Measurements from ENCODE around the gene TNFAIP8.

Gene TNFAIP8

DNA sequence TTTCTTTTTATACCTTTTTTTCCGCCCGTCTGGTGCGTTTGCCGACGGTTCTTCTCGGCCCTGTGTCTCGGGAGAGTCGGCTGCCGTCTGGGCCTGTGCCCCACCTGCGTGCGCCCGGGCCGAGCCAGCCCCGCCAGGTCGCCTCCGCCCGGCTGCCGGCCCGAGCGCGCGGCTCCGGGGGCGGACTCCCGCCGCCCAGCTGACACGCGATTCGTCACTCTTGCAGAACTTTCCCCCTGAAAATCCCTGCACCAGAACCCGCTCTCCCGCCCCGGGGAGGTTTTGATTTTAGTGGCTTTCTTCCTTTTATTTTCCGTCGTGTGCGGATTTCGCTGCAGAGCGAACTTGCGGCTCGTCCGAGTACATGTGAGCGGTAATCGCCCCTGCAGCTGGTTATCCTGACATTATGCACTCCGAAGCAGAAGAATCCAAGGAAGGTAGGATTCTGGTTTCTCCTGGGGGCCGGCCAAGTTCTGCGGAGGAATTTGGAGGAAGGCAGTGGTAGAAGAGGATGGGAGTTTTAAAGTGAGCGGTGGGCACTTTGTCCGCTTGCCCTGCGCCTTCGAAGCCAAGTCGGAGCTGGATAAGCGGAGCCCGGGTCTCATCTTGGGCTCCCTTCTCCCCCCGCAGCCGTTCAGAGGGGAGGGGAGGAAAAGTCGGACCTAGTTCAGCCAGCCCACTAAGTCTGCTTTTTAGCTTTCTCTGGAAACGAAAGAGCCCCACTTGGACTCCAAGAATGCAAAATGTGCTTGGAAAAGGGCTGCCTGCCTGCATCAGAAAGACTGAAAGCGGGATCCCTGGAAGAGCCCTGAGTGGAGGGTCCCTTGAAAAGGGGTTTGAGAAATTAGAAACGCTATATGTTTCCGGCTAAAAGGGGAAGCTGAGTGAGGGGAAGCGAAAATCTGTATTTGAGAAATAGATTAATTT lies at the start of gene TNFAIP8:
TNFAIP8 (plus strand) TSS at position 335 of the 927 bp plus-strand sequence; CDS start at position 407, 72 bp downstream.
- DNase-seq (ENCODE audit: low read depth): peak; percentile 24
- peak within 1 kb of the TSS; percentile 61 for H3K4me3 ChIP-seq (ENCODE audit: low read depth, low read length)
- TF ChIP-seq, protein P1, sequence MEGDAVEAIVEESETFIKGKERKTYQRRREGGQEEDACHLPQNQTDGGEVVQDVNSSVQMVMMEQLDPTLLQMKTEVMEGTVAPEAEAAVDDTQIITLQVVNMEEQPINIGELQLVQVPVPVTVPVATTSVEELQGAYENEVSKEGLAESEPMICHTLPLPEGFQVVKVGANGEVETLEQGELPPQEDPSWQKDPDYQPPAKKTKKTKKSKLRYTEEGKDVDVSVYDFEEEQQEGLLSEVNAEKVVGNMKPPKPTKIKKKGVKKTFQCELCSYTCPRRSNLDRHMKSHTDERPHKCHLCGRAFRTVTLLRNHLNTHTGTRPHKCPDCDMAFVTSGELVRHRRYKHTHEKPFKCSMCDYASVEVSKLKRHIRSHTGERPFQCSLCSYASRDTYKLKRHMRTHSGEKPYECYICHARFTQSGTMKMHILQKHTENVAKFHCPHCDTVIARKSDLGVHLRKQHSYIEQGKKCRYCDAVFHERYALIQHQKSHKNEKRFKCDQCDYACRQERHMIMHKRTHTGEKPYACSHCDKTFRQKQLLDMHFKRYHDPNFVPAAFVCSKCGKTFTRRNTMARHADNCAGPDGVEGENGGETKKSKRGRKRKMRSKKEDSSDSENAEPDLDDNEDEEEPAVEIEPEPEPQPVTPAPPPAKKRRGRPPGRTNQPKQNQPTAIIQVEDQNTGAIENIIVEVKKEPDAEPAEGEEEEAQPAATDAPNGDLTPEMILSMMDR (IDR thresholded peaks at IDR 0.05; ENCODE audit: low read depth, low read length, missing control alignments): no peak
- in situ Hi-C loops (cut with HindIII; ENCODE audit: low sequenced_read_pairs): no loop called here

GRCh38 chr5:119307170-119307569 lies 48.6 kb upstream of the TNFAIP8 start:
- in situ Hi-C loops (cut with HindIII; ENCODE audit: low sequenced_read_pairs): no loop called here
- DNase-seq (ENCODE audit: low read depth): no peak
- TF ChIP-seq, protein P1 (IDR thresholded peaks at IDR 0.05; ENCODE audit: low read depth, low read length, missing control alignments): no peak
- no peak overlapping the region for H3K4me3 ChIP-seq (ENCODE audit: low read depth, low read length)

DNA sequence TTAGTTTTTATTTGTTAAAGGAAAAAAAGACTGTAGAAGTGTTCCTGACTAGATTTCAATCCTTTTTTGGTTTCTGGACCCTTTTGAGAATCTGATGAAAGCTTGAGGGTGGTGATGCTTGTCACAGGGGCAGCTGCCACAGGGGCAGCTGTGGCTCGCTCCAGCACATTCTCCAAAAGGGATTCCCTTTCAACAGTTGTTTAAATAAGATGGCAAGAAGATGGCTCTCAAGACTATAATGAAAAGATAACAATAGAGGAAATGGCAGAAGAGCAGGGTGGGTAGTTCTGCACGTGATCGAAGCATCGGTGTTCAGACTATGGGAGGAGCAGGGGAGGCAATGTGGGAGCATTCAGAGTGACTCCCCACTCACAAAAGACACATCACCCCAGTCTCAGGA lies 46.5 kb upstream of the TNFAIP8 start:
- DNase-seq (ENCODE audit: low read depth): no peak
- no peak overlapping the region for H3K4me3 ChIP-seq (ENCODE audit: low read depth, low read length)
- TF ChIP-seq, protein P1 (IDR thresholded peaks at IDR 0.05; ENCODE audit: low read depth, low read length, missing control alignments): no peak
- in situ Hi-C loops (cut with HindIII; ENCODE audit: low sequenced_read_pairs): no loop called here

- in situ Hi-C loops (cut with HindIII; ENCODE audit: low sequenced_read_pairs): no loop called here
- TF ChIP-seq, protein P1 (IDR thresholded peaks at IDR 0.05; ENCODE audit: low read depth, low read length, missing control alignments): no peak
- DNase-seq (ENCODE audit: low read depth): no peak
- H3K4me3 ChIP-seq (ENCODE audit: low read depth, low read length): no peak overlapping the region
These were observed 44.1 kb upstream of the TNFAIP8 start for GRCh38 chr5:119311688-119312087.

DNA sequence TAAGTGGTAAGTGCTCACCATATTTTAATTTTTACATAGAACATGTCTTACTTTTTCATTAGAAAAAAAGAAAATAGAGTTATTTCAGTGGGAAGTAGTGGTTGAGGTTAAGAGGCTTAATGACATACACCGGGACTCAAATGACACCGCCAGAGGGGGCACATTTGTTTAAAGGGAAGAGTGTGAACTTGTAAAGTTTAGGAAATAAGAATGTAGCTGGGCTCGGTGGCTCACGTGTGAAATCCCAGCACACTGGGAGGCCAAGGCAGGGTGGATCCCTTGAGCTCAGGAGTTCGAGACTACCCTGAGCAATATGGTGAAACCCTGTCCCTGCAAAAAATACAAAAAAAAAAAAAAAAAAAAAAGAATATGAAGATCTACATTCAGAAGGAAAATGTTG lies 43.4 kb upstream of the TNFAIP8 start:
- in situ Hi-C loops (cut with HindIII; ENCODE audit: low sequenced_read_pairs): no loop called here
- TF ChIP-seq, protein P1 (IDR thresholded peaks at IDR 0.05; ENCODE audit: low read depth, low read length, missing control alignments): no peak
- no peak overlapping the region for H3K4me3 ChIP-seq (ENCODE audit: low read depth, low read length)
- DNase-seq (ENCODE audit: low read depth): no peak

DNA sequence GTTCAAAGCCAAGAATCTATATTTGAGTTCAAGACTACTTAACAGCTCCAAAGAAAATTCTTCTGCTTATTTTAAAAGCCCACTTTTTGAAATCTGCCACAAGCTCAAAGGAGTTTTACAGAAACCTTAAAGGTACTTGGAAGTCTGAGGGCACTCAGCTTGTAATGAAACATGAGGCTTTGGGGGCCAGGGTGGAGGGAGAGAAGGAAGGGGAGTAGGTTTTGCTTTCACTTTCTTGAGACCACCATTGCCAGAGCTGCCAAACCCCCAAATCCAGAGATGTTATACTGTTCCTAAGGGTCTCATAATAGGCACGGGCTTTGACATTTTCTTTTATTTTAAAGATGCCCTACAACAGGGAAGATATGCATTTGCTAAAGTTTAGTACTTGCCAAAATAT lies 42.6 kb upstream of the TNFAIP8 start:
- DNase-seq (ENCODE audit: low read depth): no peak
- TF ChIP-seq, protein P1 (IDR thresholded peaks at IDR 0.05; ENCODE audit: low read depth, low read length, missing control alignments): no peak
- no peak overlapping the region for H3K4me3 ChIP-seq (ENCODE audit: low read depth, low read length)
- in situ Hi-C loops (cut with HindIII; ENCODE audit: low sequenced_read_pairs): no loop called here

All from astrocyte of the cerebellum (primary cell).